ENCODE data around the gene CCNC.

CCNC gene

DNA sequence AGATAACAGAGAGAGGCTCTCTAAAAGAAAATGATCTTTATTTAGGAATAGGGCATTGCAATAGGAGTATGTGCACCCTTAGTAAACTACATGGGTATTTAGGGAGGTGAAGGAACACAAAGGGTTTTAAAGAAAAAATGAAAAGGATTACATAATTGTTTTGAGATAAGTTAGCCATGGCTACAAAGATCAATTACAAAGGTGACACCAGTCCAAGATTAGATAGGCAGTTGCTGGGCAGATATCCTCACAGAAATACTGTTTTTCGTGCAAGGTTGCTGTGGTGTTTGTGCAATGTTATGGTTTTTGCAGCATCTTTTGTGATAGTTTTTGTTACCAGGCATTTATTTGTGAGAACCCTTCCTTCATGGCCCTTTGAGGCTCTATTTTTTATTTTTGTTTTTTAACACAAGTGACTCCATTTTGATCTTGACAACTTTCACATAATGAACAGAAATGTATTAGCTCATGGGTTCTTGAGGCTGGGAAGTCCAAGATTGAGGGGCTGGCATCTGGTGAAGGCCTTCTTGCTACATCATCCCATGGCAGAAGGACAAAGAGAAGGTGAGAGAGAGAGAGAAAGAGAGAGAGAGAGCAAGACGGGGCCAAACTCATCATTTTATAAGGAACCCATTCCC, 5.6 kb upstream of the CCNC start:
- no peak for TF ChIP-seq NFIC (IDR thresholded peaks at IDR 0.05)
- TF ChIP-seq YY1 (IDR thresholded peaks at IDR 0.05; ENCODE audit: low read depth): no peak
- TF ChIP-seq, protein P1, sequence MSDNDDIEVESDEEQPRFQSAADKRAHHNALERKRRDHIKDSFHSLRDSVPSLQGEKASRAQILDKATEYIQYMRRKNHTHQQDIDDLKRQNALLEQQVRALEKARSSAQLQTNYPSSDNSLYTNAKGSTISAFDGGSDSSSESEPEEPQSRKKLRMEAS (IDR thresholded peaks at IDR 0.05): no peak
- no peak for TF ChIP-seq RAD21 (IDR thresholded peaks at IDR 0.05; ENCODE audit: low read depth)
- TF ChIP-seq TAF1 (IDR thresholded peaks at IDR 0.05; ENCODE audit: low read depth): no peak
- no peak for TF ChIP-seq CREB1 (IDR thresholded peaks at IDR 0.05; ENCODE audit: low read depth)
- no peak for TF ChIP-seq EP300 (IDR thresholded peaks at IDR 0.05; ENCODE audit: borderline replicate concordance)
- TF ChIP-seq, protein P2, sequence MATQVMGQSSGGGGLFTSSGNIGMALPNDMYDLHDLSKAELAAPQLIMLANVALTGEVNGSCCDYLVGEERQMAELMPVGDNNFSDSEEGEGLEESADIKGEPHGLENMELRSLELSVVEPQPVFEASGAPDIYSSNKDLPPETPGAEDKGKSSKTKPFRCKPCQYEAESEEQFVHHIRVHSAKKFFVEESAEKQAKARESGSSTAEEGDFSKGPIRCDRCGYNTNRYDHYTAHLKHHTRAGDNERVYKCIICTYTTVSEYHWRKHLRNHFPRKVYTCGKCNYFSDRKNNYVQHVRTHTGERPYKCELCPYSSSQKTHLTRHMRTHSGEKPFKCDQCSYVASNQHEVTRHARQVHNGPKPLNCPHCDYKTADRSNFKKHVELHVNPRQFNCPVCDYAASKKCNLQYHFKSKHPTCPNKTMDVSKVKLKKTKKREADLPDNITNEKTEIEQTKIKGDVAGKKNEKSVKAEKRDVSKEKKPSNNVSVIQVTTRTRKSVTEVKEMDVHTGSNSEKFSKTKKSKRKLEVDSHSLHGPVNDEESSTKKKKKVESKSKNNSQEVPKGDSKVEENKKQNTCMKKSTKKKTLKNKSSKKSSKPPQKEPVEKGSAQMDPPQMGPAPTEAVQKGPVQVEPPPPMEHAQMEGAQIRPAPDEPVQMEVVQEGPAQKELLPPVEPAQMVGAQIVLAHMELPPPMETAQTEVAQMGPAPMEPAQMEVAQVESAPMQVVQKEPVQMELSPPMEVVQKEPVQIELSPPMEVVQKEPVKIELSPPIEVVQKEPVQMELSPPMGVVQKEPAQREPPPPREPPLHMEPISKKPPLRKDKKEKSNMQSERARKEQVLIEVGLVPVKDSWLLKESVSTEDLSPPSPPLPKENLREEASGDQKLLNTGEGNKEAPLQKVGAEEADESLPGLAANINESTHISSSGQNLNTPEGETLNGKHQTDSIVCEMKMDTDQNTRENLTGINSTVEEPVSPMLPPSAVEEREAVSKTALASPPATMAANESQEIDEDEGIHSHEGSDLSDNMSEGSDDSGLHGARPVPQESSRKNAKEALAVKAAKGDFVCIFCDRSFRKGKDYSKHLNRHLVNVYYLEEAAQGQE (IDR thresholded peaks at IDR 0.05; ENCODE audit: low read depth): no peak
- TF ChIP-seq ZBTB7A (IDR thresholded peaks at IDR 0.05; ENCODE audit: low read depth): no peak
- no peak for TF ChIP-seq EGR1 (IDR thresholded peaks at IDR 0.05)
- TF ChIP-seq TEAD4 (IDR thresholded peaks at IDR 0.05): no peak
- TF ChIP-seq, protein P3, sequence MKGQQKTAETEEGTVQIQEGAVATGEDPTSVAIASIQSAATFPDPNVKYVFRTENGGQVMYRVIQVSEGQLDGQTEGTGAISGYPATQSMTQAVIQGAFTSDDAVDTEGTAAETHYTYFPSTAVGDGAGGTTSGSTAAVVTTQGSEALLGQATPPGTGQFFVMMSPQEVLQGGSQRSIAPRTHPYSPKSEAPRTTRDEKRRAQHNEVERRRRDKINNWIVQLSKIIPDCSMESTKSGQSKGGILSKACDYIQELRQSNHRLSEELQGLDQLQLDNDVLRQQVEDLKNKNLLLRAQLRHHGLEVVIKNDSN (IDR thresholded peaks at IDR 0.05): no peak
- TF ChIP-seq FOXM1 (IDR thresholded peaks at IDR 0.05; ENCODE audit: borderline replicate concordance, low read depth): no peak
- TF ChIP-seq CEBPB (IDR thresholded peaks at IDR 0.05): no peak
- TF ChIP-seq TCF12 (IDR thresholded peaks at IDR 0.05; ENCODE audit: low read depth): no peak

GRCh38 chr6:99563056-99563723, 5.3 kb downstream of the CCNC start:
- TF ChIP-seq CREB1 (IDR thresholded peaks at IDR 0.05; ENCODE audit: low read depth): no peak
- no peak for TF ChIP-seq NFIC (IDR thresholded peaks at IDR 0.05)
- TF ChIP-seq, protein P1 (IDR thresholded peaks at IDR 0.05): no peak
- no peak for TF ChIP-seq ZBTB7A (IDR thresholded peaks at IDR 0.05; ENCODE audit: low read depth)
- no peak for TF ChIP-seq FOXM1 (IDR thresholded peaks at IDR 0.05; ENCODE audit: borderline replicate concordance, low read depth)
- TF ChIP-seq, protein P3 (IDR thresholded peaks at IDR 0.05): no peak
- no peak for TF ChIP-seq TEAD4 (IDR thresholded peaks at IDR 0.05)

- TF ChIP-seq, protein P3 (IDR thresholded peaks at IDR 0.05): no peak
- TF ChIP-seq EGR1 (IDR thresholded peaks at IDR 0.05) (no peak), YY1 (IDR thresholded peaks at IDR 0.05; ENCODE audit: low read depth) (no peak), CEBPB (IDR thresholded peaks at IDR 0.05) (no peak), ZBTB7A (IDR thresholded peaks at IDR 0.05; ENCODE audit: low read depth) (no peak)
- TF ChIP-seq, protein P2 (IDR thresholded peaks at IDR 0.05; ENCODE audit: low read depth): no peak
These were observed 7.8 kb downstream of the CCNC start for GRCh38 chr6:99560668-99561067.

- TF ChIP-seq CEBPB (IDR thresholded peaks at IDR 0.05) (no peak), FOXM1 (IDR thresholded peaks at IDR 0.05; ENCODE audit: borderline replicate concordance, low read depth) (no peak), TEAD4 (IDR thresholded peaks at IDR 0.05) (no peak), TCF12 (IDR thresholded peaks at IDR 0.05; ENCODE audit: low read depth) (no peak), TAF1 (IDR thresholded peaks at IDR 0.05; ENCODE audit: low read depth) (no peak), YY1 (IDR thresholded peaks at IDR 0.05; ENCODE audit: low read depth) (no peak), RAD21 (IDR thresholded peaks at IDR 0.05; ENCODE audit: low read depth) (no peak), NFIC (IDR thresholded peaks at IDR 0.05) (no peak), ZBTB7A (IDR thresholded peaks at IDR 0.05; ENCODE audit: low read depth) (no peak), EP300 (IDR thresholded peaks at IDR 0.05; ENCODE audit: borderline replicate concordance) (no peak), EGR1 (IDR thresholded peaks at IDR 0.05) (no peak), CREB1 (IDR thresholded peaks at IDR 0.05; ENCODE audit: low read depth) (no peak)
- TF ChIP-seq, protein P2 (IDR thresholded peaks at IDR 0.05; ENCODE audit: low read depth): no peak
- TF ChIP-seq, protein P1 (IDR thresholded peaks at IDR 0.05): no peak
- TF ChIP-seq, protein P3 (IDR thresholded peaks at IDR 0.05): no peak
These were observed 9.4 kb downstream of the CCNC start for GRCh38 chr6:99559057-99559456.
